GM19025 (cell line): ENCODE measurements around the gene RRP15.

ENCODE experiments used
- ATAC-seq: cut with Tn5 transposase; IDR thresholded peaks from one replicate; pipeline ENCODE4 v1.9.1; 2021; ENCODE audit warnings: mild to moderate bottlenecking, low read depth, moderate library complexity; ENCODE audit not compliant: unreplicated experiment

Gene RRP15

GRCh38 chr1:218332416-218332815 lies 47.3 kb downstream of the RRP15 start:
- no peak for ATAC-seq

GRCh38 chr1:218336328-218336727 lies 51.2 kb downstream of the RRP15 start:
- no peak for ATAC-seq

DNA sequence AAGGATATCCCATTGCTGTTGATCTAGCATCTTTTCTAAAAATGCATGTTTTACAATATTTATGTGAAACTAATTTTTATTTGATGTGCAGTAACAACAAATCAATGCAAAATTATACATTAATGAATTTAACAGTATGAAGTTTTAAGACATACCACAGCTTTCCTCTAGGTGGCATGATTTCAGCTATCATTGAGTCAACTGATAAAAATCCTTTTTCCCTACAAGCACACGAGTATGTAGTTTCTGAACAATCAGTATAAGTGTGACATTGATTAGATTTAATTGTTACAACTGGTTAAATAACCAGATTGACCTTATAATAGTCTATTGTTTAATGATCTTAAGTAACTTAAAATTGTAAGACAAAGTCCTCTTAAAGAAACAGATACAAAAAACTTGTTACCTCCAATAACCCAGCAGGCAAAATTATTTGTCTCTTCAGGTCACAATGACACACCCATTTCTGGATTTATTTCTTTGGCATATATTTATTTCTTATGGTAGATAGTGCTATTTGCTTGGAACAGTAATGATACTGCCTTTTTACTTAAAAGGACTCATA lies 54.3 kb downstream of the RRP15 start:
- no peak for ATAC-seq

GRCh38 chr1:218341325-218341724 lies 56.2 kb downstream of the RRP15 start:
- no peak for ATAC-seq

GRCh38 chr1:218342091-218342490 lies 57.0 kb downstream of the RRP15 start:
- no peak for ATAC-seq

DNA sequence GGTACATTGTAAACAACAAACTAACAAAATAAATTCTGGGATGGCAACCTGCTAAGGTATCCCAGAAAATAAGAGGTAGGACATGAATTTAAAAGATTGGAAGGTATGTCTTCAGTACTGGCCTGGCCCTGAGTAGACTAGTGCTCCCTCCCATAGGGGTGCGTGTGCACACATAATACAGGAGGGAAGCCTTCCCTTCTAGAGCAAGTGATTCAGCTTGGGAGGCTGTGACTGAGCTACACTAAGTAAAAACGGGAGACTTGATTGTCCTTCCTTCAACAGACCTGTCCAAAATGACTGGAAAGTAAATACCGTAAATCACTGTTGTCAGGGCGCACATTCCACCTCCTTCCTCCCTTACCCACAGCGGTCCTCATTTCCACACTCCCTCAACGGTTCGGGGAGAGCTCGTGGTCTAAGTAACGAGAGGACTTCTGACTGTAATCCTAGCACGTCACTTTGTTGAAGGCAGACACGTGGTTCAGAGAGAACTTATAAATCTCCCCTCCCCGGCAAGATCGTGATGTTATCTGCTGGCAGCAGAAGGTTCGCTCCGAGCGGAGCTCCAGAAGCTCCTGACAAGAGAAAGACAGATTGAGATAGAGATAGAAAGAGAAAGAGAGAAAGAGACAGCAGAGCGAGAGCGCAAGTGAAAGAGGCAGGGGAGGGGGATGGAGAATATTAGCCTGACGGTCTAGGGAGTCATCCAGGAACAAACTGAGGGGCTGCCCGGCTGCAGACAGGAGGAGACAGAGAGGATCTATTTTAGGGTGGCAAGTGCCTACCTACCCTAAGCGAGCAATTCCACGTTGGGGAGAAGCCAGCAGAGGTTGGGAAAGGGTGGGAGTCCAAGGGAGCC lies 60.0 kb downstream of the RRP15 start, which contains the start of gene TGFB2:
TSS of gene TGFB2 (plus strand) at position 523 of the 859 bp plus-strand sequence. CDS start 1,366 bp downstream, outside the sequence.
- peak; percentile 40 for ATAC-seq

DNA sequence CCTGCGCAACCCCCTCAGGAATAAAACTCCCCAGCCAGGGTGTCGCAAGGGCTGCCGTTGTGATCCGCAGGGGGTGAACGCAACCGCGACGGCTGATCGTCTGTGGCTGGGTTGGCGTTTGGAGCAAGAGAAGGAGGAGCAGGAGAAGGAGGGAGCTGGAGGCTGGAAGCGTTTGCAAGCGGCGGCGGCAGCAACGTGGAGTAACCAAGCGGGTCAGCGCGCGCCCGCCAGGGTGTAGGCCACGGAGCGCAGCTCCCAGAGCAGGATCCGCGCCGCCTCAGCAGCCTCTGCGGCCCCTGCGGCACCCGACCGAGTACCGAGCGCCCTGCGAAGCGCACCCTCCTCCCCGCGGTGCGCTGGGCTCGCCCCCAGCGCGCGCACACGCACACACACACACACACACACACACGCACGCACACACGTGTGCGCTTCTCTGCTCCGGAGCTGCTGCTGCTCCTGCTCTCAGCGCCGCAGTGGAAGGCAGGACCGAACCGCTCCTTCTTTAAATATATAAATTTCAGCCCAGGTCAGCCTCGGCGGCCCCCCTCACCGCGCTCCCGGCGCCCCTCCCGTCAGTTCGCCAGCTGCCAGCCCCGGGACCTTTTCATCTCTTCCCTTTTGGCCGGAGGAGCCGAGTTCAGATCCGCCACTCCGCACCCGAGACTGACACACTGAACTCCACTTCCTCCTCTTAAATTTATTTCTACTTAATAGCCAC lies 60.7 kb downstream of the RRP15 start:
- ATAC-seq, result peak; percentile 55

GRCh38 chr1:218346391-218347204 lies 61.5 kb downstream of the RRP15 start:
- no peak for ATAC-seq

DNA sequence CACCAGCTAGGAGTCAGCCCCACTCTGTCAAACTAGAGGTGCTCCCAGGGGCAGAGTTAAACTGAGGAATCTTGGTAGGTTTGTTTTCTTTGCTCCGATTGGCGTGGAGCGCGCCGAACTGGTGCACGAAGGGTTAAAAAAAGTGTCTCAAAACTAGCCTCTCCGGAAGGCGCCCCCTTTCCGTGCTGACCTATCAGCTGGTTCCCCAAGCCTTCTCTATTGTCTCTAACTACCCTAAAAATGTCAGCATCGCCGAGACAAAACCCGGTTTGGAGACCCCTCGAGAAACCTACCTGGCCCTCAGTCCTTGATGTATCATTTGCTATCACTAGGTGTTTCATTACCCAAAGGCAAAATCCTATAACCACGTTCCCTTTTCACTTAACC lies 62.2 kb downstream of the RRP15 start:
- ATAC-seq, result no peak

- ATAC-seq, result no peak
These were observed 62.9 kb downstream of the RRP15 start for GRCh38 chr1:218347723-218348627.

- ATAC-seq, result no peak
These were observed 63.6 kb downstream of the RRP15 start for GRCh38 chr1:218348628-218349071.

- ATAC-seq, result no peak
These were observed 64.4 kb downstream of the RRP15 start for GRCh38 chr1:218349348-218350034.

- ATAC-seq, result no peak
These were observed 65.0 kb downstream of the RRP15 start for GRCh38 chr1:218350035-218350525.

DNA sequence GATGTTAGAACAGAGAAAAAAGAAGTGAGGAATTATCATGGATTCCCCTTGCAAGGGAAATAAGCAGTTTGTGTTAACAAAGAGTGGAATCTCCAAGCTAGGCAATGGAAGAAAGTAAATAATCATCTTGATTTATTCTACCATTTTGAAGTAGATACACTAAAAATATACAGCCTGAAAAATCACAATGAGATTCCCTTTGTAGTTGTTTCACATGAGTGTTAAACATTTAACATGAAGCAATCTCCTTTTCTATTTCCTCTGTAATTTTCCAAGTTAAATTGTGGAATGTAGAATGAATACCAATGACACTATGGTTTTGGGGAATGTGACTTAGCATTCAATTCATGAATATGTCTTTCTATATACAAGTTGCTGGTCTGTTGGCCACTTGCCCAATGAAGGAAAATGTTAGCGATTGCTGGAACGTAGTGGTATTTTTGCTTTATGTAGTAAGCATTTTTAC lies 65.7 kb downstream of the RRP15 start:
- no peak for ATAC-seq

DNA sequence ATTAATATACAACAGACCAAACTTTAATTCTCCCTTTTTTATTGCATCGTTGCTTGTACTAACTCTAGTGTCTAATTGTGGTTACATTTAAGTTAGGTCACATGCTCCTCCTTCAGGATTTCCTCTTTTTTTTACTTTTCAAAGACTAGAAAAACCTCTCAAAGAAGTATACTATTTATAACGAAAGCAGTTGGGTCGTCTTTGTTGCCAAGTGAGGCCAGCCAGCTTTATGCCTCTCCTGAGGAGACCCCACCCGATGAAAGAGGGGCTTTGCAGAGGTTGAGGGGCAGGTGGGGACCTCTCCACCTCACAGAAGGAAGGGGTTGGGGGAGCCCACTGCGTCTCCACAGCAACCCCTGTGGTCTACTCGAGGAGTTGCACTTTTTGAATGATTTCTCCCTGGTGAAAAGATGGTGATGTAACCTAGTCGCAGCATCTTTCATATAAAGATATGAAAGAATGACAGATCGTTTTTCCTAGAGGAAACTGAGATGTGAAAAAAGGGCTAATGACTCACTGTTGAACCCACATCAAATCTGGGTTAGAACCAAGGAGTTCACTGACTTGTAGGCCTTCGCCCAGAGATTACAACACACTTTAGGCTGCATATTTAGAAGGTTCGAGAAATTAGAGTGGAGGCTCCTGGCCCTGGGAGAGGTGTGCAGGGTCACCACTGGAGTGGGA lies 66.4 kb downstream of the RRP15 start:
- ATAC-seq, result peak; percentile 60

GRCh38 chr1:218352075-218352438 lies 67.0 kb downstream of the RRP15 start:
- no peak for ATAC-seq

DNA sequence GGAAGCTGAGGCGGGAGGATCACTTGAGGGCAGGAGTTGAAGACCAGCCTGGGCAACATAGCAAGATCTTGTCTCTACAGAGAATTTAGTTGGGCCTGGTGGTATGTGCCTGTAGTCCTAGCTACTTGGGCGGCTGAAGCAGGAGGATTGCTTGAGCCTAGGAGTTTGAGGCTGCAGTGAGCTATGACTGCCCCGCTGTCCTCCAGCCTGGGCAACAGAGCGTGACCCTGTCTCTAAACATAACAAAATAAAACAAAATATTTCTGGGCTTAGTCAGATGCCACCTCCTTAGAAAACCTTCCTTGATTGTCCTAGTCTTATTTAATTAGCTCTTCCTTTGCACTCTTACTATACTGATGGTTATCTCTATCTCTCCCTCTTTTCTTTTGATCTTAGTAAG lies 68.6 kb downstream of the RRP15 start:
- no peak for ATAC-seq

DNA sequence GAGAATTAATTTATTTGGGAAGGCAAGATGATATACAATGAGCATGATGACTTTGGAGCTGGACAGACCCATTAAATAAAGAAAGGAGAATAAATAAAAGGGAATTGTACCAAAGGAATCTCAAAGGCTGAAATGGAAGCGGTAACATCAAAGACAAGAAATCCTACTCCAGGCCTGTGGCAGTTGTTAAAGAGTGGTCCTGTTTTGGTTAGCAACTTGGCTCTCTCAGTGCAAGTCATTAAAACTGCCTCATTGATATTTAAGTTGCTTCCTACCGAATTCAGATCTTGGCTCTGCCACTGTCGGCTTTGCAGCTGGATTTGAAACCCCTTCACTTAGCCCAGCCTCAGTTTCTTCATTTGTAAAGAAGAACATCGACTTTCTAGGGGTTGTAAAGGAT lies 70.2 kb downstream of the RRP15 start:
- no peak for ATAC-seq
